Measurements from ENCODE around the gene PSMB8. TPM values are rescaled to one million over a fixed set of nuclear protein-coding genes. Genes with fewer than 3 reads are reported as not detected.

The PSMB8 gene
- total RNA-seq, 1 experiment from 2014 or later, result 13.8 TPM

DNA sequence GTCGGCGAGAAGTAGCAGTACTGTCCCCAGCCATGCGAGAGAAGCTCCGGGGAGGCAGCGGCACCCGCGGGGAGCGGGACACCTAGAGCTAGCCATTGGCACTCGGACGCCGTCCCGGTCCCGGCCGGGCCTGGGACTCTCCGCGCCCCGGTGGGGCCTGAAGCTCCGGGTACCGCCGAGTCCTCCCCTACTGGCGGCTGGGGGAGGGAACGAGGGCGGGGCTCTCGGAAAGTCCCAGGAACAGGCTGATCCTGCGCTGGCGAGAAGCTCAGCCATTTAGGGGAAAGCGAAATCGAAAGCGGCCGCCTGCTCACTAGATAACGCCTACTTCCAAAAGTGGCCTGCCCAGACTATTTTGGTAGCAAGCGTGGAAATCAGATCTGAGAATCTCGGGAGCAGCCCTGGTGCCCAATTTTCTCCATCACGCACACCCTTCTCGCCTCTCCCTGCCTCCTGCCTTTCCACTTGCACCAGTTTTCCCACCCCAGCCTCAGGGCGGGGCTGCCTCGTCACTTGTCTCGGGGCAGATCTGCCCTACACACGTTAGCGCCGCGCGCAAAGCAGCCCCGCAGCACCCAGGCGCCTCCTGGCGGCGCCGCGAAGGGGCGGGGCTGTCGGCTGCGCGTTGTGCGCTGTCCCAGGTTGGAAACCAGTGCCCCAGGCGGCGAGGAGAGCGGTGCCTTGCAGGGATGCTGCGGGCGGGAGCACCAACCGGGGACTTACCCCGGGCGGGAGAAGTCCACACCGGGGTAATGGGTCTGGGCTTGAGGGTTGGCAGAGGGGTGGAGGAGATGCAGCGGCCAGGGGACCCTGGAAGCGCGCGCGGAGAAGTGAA is 9.9 kb upstream of the PSMB8 start, which contains the start of the genes PSMB9 and TAP1 (continued):
- TF ChIP-seq, protein P1, sequence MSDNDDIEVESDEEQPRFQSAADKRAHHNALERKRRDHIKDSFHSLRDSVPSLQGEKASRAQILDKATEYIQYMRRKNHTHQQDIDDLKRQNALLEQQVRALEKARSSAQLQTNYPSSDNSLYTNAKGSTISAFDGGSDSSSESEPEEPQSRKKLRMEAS (CRISPR knock-in tag; IDR thresholded peaks at IDR 0.05), result peak; percentile 41; the same call in 1 of the 2 replicates
- no peak for TF ChIP-seq ZBTB21 (CRISPR knock-in tag; IDR thresholded peaks at IDR 0.05; ENCODE audit: borderline replicate concordance)
- peak; percentile 61 for TF ChIP-seq ETV6 (CRISPR knock-in tag; IDR thresholded peaks at IDR 0.05)
- no peak for TF ChIP-seq KAT7 (CRISPR knock-in tag; IDR thresholded peaks at IDR 0.05; ENCODE audit: borderline replicate concordance)
- TF ChIP-seq ZNF138 (CRISPR knock-in tag; conservative IDR thresholded peaks at IDR 0.05), result no peak
- TF ChIP-seq FOXP4 (CRISPR knock-in tag; IDR thresholded peaks at IDR 0.05), result peak; percentile 42; the same call in 1 of the 2 replicates
- TF ChIP-seq PREB (CRISPR knock-in tag; IDR thresholded peaks at IDR 0.05; ENCODE audit: borderline replicate concordance), result no peak
- 0 out of 2 replicates have a peak, but pooled peaks have one; percentile 43 for TF ChIP-seq MYBL2 (CRISPR knock-in tag; IDR thresholded peaks at IDR 0.05)
- TF ChIP-seq USF2 (CRISPR knock-in tag; IDR thresholded peaks at IDR 0.05), result no peak
- TF ChIP-seq TEAD4 (CRISPR knock-in tag; IDR thresholded peaks at IDR 0.05), result no peak
- TF ChIP-seq NFATC4 (CRISPR knock-in tag; IDR thresholded peaks at IDR 0.05), result no peak
- no peak for TF ChIP-seq ATF2 (CRISPR knock-in tag; IDR thresholded peaks at IDR 0.05; ENCODE audit: borderline replicate concordance, low read depth)
- no peak for TF ChIP-seq GTF2I (CRISPR knock-in tag; conservative IDR thresholded peaks at IDR 0.05)
- TF ChIP-seq, protein P2, sequence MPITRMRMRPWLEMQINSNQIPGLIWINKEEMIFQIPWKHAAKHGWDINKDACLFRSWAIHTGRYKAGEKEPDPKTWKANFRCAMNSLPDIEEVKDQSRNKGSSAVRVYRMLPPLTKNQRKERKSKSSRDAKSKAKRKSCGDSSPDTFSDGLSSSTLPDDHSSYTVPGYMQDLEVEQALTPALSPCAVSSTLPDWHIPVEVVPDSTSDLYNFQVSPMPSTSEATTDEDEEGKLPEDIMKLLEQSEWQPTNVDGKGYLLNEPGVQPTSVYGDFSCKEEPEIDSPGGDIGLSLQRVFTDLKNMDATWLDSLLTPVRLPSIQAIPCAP (CRISPR knock-in tag; IDR thresholded peaks at IDR 0.05), result peak; percentile 70
- no peak for TF ChIP-seq RORB (CRISPR knock-in tag; IDR thresholded peaks at IDR 0.05)
- TF ChIP-seq PRRX2 (CRISPR knock-in tag; IDR thresholded peaks at IDR 0.05), result no peak
- TF ChIP-seq, protein P3, sequence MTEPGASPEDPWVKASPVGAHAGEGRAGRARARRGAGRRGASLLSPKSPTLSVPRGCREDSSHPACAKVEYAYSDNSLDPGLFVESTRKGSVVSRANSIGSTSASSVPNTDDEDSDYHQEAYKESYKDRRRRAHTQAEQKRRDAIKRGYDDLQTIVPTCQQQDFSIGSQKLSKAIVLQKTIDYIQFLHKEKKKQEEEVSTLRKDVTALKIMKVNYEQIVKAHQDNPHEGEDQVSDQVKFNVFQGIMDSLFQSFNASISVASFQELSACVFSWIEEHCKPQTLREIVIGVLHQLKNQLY (CRISPR knock-in tag; IDR thresholded peaks at IDR 0.05), result no peak
- TF ChIP-seq ZNF416 (CRISPR knock-in tag; IDR thresholded peaks at IDR 0.05), result no peak
- no peak for TF ChIP-seq ZNF671 (CRISPR knock-in tag; IDR thresholded peaks at IDR 0.05)
- TF ChIP-seq ZNF121 (CRISPR knock-in tag; IDR thresholded peaks at IDR 0.05), result 0 out of 2 replicates have a peak, but pooled peaks have one; percentile 54
- TF ChIP-seq FOXP1 (CRISPR knock-in tag; IDR thresholded peaks at IDR 0.05; ENCODE audit: borderline replicate concordance), result peak; percentile 50; the same call in 1 of the 2 replicates
- TF ChIP-seq NFE2L1 (CRISPR knock-in tag; IDR thresholded peaks at IDR 0.05), result no peak
- TF ChIP-seq ATF3 (CRISPR knock-in tag; conservative IDR thresholded peaks at IDR 0.05), result no peak
- no peak for TF ChIP-seq SMAD3 (CRISPR knock-in tag; IDR thresholded peaks at IDR 0.05; ENCODE audit: borderline replicate concordance)
- no peak for TF ChIP-seq SOX15 (CRISPR knock-in tag; IDR thresholded peaks at IDR 0.05)
- TF ChIP-seq CREB1 (CRISPR knock-in tag; IDR thresholded peaks at IDR 0.05), result no peak
- no peak; the same call in 1 of the 2 replicates for TF ChIP-seq ZNF423 (CRISPR knock-in tag; IDR thresholded peaks at IDR 0.05)
- TF ChIP-seq, protein P4, sequence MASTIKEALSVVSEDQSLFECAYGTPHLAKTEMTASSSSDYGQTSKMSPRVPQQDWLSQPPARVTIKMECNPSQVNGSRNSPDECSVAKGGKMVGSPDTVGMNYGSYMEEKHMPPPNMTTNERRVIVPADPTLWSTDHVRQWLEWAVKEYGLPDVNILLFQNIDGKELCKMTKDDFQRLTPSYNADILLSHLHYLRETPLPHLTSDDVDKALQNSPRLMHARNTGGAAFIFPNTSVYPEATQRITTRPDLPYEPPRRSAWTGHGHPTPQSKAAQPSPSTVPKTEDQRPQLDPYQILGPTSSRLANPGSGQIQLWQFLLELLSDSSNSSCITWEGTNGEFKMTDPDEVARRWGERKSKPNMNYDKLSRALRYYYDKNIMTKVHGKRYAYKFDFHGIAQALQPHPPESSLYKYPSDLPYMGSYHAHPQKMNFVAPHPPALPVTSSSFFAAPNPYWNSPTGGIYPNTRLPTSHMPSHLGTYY (CRISPR knock-in tag; IDR thresholded peaks at IDR 0.05), result no peak
- peak; percentile 45; the same call in 1 of the 2 replicates for TF ChIP-seq ZNF232 (CRISPR knock-in tag; IDR thresholded peaks at IDR 0.05)
- TF ChIP-seq HMGA2 (CRISPR knock-in tag; IDR thresholded peaks at IDR 0.05), result no peak
- TF ChIP-seq NR1H2 (CRISPR knock-in tag; IDR thresholded peaks at IDR 0.05), result no peak
